GM18517 (cell line): ENCODE results near the gene PUM1.
"Not testable (repeated sequence)": the region's sequence is repeated elsewhere in the genome, so short reads cannot be mapped to it uniquely, and the experiment has no call there.

Experiments used
- ATAC-seq: cut with Tn5 transposase; IDR thresholded peaks from one replicate; pipeline ENCODE4 v1.9.1; 2021; ENCODE audit warnings: mild to moderate bottlenecking, moderate library complexity; ENCODE audit not compliant: unreplicated experiment

PUM1 gene, protein sequence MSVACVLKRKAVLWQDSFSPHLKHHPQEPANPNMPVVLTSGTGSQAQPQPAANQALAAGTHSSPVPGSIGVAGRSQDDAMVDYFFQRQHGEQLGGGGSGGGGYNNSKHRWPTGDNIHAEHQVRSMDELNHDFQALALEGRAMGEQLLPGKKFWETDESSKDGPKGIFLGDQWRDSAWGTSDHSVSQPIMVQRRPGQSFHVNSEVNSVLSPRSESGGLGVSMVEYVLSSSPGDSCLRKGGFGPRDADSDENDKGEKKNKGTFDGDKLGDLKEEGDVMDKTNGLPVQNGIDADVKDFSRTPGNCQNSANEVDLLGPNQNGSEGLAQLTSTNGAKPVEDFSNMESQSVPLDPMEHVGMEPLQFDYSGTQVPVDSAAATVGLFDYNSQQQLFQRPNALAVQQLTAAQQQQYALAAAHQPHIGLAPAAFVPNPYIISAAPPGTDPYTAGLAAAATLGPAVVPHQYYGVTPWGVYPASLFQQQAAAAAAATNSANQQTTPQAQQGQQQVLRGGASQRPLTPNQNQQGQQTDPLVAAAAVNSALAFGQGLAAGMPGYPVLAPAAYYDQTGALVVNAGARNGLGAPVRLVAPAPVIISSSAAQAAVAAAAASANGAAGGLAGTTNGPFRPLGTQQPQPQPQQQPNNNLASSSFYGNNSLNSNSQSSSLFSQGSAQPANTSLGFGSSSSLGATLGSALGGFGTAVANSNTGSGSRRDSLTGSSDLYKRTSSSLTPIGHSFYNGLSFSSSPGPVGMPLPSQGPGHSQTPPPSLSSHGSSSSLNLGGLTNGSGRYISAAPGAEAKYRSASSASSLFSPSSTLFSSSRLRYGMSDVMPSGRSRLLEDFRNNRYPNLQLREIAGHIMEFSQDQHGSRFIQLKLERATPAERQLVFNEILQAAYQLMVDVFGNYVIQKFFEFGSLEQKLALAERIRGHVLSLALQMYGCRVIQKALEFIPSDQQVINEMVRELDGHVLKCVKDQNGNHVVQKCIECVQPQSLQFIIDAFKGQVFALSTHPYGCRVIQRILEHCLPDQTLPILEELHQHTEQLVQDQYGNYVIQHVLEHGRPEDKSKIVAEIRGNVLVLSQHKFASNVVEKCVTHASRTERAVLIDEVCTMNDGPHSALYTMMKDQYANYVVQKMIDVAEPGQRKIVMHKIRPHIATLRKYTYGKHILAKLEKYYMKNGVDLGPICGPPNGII

DNA sequence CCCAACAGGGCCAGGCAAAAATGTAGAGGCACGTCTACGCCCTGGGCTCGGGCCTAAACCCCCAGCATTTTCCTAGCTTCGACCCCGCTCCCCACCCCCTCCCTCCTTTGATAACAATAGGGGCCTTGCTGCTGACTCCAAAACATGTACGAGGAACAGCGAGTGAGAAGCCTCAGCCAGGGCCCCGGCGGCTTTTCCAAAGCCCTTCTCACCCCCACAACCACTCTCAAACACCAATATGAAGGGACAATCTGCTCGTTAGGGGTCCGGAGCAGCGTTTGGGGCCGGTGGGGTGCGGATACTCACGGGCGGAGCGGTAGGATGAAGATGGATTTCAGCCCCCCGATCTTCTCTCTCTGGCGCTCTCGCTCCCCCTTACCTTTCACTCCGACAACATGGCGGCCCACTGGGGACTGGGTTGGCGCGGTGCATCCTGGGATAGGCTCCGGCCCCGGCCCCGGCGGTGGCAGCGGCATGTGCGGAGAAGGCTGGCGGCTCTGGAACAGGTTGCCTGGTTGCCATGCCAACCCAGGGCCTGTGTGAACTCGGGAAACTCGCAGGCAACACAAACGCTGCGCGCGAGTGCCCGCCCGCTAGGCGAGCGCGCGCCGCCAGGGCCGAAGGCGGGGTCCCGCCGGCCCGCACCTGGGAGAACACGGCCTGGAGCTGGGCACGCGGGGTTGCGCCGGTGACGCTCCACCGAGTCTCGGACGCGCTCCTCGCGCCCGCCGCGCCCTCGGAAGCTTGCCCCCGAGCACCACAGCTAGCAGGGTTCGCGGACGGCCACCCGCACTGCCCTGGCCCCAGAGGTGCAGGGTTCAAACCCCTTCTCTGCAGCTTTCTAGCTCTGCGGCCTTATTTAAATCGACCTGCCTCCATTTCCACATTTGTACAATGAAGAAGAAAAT, at the start of gene PUM1:
PUM1 (minus strand) TSS at position 408 of the 908 bp plus-strand sequence. CDS start 6,151 bp downstream, outside the sequence.
- peak; percentile 88 for ATAC-seq

DNA sequence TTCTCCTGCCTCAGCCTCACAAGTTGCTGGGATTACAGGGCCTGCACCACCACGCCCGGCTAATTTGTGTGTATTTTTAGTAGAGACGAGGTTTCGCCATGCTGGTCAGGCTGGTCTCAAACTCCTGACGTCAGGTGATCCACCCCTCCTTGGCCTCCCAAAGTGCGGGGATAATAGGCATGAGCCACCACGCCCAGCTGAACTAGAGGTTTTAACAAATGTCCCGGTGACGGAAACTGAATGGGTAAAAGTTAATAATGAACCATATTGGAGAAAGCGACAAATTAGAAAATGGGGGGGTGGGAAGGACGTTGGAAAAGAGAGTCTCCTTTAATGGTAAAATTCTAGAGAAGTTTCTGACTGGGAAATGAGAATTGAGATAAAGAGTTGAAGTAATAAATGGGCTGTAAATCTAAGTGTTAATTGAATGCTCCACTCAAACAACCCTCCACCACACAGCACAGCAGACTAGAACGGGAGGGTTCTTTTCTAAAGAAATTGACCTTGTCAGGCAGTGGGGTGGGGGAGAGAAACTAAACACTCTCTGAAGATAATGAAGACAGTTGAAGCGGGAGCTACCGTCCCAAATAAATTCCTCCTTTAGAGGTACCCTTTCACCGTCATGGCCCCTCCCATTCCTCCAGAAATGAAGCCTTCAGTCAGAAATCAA, 46.9 kb upstream of the PUM1 start:
- ATAC-seq, result no peak

DNA sequence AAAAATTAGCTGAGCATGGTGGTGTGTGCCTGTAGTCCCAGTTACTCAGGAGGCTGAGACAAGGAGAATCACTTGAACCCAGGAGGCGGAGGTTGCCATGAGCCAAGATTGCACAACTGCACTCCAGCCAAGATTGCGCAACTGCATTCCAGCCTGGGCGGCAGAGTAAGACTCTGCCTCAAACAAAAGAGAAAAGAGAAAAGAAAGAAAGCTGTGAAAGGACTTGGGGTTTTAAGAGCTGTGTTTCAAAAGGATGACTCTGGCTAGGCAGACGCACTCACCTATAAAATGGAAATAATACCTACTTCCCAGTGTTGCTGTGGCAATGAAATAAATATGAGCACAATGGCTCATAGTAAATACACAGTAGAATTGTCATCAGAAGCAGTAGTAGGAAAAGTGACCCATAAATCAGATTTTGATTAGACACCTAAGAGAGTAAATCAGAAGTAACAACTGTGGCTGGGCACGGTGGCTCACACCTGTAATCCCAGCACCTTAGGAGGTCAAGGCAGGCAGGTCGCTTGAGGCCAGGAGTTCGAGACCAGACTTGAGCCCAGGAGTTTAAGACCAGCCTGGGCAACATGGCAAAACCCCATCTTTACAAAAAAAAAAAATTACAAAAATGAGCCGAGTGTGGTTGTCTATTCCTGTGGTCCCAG, 45.9 kb upstream of the PUM1 start:
- ATAC-seq, result no peak

DNA sequence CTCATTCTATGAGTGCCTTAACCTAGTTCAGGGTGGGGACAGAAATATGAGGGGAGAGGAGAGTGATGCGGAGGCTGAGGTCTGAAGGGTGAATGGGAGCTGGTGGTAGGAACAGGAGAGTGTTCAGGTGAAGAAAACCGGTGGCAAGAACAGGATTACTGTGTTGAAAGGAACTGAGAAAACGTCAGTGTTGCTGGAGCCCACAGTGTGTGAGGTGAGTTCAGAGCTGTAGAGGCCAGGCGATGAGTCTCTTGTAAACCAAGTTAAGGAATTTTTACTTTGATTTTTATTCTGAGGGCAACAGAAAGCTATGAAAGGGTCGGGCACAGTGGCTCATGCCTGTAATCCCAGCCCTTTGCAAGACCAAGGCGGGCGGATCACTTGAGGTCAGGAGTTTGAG, 45.3 kb upstream of the PUM1 start:
- ATAC-seq, result no peak

DNA sequence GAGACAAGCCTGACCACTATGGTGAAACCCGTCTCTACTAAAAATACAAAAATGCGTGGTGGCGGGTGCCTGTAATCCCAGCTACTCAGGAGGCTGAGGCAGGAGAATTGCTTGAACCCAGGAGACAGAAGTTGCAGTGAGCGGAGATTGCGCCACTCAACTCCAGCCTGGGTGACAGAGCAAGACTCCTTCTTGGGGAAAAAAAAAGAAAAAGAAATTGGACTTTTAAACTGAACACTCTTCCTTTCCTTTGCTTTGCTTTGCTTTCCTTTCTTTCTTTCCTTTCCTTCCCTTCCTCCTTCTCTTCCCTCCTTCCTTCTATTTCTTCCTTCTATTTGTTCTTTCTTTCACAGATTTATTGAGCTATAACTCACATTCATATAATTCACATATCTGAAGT, 43.3 kb upstream of the PUM1 start:
- no peak for ATAC-seq

DNA sequence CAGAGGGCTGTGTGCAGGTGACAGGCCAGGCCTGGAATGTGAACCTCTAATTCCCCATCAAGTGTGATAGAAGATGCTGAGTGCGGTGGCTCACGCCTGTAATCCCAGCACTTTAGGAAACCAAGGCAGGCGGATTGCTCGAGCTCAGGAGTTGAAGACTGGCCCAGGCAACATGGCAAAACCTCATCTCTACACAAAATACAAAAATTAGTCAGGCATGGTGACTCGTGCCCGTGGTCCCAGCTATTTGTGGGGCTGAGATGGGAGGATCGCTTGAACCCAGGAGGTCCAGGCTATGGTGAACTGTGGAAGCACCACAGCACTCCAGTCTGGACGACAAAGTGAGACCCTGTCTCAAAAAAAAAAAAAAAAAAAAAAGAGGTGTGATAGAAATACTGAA, 40.1 kb upstream of the PUM1 start:
- no peak for ATAC-seq

DNA sequence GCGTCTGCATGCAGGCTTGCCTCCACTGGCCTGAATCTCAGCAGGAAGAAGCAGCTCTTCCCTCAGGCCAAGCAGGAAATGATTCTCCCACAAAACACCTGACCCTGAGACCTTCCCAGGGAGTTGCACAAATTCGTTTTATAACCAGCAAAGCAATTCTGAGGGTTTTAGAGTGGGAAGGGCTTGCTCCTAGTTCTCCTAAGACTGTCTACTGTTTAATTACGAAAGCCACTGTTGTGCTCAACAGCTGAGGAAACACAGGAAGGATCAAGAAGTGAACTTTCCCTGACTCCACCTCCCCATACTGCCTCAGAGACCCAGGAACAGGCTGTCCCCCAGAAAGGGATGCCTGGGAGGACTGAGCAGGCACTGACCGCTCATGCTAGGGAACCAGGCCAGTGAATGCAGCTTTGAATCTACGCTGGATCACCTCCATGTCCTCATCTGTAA, 37.0 kb upstream of the PUM1 start:
- no peak for ATAC-seq

DNA sequence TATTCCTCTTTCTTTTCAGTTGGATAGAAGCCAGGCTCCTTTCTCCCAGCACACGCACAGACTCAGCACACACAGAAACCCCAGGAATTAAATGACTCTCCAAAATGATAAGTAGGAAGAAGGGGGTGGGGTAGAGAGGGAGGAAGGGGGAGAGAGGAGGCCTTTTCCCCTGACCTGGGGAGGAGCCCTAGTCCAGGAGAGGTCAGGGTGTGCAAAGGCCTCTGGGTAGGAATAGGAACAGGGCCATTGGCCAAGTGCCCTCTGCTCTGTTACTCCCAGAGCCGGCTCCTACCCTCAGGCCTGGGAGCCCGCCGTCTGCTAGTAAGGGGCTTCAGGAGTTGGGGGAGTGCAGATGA, 35.6 kb upstream of the PUM1 start:
- no peak for ATAC-seq

DNA sequence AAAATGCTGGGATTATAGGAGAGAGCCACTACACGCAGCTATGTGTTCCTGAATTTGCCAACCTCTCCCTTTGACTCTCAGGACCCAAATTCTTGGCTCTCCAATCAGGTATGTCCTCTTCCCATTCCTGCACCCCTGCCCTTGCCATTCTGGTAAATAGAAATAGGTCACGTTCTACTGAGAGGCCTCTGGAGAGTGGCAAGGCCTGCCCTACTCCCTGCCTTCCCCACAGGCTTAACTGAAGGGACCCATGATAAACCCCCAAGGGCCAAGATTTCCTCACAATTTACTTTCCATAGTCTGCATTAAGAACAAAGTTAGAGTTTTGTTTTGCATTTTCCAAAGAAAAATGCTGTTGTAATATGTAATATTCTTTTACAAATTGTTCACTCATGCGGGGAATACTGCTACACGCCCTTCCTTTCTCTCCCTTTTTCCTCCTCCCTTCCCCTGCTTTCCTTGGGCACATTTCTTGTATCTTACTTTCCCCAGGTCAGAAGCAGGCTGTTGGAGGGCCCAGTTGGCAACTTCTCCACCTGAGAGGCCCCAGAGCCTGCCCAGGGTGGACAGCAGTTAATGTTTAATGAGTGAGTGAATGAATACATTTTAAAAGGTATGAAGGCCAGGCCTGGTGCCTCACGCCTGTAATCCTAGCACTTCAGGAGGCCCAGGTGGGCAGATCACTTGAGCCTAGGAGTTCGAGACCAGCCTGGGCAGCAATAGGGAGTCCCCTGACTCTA, 33.9 kb upstream of the PUM1 start:
- no peak for ATAC-seq

DNA sequence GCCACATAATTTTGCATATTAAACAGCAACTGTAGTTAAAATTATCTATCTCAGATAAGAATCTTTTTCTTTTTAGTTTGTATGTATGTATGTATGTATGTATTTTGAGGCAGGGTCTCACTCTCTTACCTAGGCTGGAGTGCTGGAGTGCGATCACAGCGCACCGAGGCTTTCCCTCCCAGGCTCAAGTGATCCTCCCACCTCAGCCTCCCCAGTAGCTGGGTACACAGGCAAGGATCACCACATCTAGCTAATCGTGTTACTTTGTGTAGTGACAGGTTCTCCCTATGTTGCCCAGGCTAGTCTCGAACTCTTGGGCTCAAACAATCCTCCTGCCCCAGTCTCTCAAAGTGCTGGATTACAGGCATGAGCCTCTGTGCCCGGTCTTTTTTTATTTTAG, 30.5 kb upstream of the PUM1 start:
- ATAC-seq, result no peak

DNA sequence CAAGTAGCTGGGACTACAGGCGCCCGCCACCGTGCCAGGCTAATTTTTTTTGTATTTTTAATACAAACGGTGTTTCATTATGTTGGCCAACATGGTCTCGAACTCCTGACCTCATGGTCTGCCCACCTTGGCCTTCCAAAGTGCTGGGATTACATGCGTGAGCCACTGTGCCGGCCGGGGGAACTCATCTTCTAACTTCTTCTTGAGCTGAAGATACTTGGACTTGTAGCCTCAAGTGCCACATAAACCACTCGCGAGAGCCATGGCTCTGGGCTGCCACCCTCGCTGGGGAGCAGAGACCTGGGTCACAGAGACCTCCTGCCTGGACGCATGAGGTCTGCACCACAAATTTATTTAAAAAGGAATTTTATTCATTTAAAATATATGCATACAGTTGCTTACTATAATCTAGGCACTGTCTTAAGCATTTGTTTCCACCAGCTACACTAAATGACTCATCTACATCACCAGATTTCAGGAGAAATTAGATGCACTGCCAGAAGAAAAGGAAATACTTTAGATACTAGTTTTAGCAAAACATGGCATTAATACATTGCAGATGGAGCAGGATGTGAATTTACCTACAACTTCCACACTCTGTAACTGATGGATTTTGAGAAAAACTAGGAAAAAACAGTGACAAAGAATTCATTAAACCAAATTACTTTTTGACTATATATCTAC, 29.9 kb upstream of the PUM1 start:
- ATAC-seq, result no peak

DNA sequence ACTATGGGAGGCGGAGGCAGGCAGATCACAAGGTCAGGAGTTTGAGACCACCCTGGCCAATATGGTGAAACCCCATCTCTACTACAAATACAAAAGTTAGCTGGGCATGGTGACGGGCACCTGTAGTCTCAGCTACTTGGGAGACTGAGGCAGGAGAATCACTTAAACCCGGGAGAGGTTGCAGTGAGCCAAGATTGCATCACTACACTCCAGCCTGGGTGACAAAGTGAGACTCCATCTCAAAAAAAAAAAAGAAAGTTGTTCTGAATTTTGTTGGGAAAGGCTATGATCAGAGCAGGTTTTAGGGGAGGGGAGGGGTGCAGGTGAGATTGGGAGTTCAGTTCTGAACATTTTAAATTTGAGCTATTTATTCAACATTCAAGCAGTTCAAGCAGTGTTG, 22.6 kb upstream of the PUM1 start:
- not testable (repeated sequence) for ATAC-seq

DNA sequence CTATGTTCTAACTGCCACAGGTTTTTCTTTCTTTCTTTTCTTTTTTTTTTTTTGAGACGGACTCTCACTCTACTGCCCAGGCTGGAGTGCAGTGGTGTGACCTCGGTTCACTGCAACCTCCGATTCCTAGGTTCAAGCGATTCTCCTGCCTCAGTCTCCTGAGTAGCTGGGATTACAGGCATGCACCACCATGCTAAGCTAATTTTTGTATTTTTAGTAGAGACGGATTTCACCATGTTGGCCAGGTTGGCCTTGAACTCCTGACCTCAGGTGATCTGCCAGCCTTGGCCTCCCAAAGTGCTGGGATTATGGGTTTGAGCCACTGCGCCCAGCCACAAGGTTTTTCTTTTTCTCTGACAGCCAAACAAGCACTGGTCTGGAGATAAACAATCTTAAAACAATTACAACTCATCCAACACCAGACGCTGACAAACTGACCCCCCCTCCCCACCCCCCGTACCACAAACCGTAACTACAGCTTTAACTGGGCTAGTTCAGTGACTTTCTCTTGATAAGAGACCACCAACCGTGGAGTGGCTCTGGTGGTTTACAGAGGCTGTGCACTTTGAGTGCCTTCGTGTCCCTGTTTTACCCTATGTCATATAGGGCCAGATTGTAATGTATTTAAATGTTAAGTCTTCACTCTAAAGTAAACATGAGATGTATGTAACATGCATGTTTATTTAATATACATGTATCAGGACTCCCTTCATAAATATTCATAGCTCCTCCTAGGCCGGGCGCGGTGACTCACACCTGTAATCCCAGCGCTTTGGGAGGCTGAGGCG, 19.5 kb upstream of the PUM1 start:
- no peak for ATAC-seq

DNA sequence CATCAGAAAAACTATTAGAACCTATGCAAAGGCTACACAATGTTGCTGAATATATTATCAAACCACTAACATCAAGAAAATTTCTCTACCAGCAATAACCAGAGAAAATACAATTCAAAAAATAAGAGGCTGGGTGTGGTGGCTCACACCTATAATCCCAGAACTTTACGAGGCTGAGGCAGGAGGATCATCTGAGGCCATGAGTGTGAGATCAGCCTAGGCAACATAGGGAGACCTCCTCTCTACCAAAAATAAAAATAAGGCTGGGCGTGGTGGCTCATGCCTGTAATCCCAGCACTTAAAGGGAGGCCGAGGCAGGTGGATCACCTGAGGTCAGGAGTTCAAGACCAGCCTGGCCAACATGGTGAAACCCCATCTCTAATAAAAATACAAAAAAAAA, 16.9 kb upstream of the PUM1 start:
- ATAC-seq, result no peak

DNA sequence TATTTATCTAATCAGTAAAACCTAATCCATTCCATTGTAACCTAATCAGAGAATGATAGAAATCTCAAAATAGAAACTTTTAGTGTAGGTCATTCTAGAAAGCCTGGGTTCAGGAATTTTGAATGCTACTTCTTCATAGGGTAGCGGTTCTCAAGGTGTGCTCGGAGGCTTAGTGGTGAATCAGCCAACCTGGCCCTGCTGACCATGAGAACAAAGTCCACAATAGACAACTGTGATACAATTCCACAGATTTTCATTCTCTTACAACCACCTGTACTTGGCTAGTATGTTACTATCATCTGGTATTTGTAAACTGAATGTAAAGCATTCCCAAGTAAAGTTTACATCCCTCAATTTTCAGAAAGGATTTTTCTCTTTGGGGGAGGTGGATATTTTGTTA, 7.5 kb upstream of the PUM1 start:
- no peak for ATAC-seq

DNA sequence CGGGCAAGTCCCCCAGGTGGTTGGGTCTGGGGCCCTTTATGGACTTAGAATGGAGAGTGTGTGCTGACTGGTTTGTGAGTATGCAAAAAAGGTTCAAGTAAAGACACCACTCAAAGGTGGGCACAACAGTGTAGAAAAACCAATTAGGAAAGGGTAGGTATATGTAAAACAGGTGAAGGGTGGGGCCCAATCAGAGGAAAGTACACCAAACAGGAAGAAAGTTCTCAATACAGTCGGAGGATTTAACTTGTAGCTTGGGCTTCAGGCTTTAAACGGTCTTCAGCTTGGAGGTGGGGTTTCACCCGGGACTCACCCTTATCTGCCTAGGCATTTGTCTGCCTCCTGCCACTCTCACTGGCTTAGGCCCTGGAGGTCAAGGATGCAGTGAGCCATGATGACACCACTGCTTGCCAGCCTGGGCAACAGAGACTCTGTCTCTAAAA, 6.8 kb upstream of the PUM1 start:
- ATAC-seq, result no peak

DNA sequence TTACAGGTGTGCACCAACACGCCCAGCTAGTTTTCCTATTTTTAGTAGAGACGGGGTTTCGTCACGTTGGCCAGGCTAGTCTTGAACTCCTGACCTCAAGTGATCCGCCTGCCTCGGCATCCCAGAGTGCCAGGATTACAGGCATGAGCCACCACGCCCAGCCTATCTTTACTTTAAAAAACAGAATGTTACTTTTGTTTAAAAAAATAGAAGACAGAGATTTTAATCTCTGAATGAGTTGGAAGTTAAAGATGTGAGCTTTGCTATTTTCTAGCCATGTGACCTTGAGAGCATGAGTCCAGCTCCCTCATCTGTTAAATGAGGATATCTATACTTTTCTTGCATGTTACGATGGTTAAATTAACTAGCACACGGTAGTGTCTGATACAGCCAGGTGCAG, 3.9 kb upstream of the PUM1 start:
- ATAC-seq, result no peak
